Amygdala (tissue), 56 donors: Measurements from ENCODE around the gene LRRC8B.
"Not testable (repeated sequence)": the region's sequence is repeated elsewhere in the genome, so short reads cannot be mapped to it uniquely, and the experiment has no call there.

Experiments used
- DNase-seq, 56 donors: peaks; one replicate each; lab custom pipeline; 2025; lab: John Stamatoyannopoulos, UW

The LRRC8B gene

DNA sequence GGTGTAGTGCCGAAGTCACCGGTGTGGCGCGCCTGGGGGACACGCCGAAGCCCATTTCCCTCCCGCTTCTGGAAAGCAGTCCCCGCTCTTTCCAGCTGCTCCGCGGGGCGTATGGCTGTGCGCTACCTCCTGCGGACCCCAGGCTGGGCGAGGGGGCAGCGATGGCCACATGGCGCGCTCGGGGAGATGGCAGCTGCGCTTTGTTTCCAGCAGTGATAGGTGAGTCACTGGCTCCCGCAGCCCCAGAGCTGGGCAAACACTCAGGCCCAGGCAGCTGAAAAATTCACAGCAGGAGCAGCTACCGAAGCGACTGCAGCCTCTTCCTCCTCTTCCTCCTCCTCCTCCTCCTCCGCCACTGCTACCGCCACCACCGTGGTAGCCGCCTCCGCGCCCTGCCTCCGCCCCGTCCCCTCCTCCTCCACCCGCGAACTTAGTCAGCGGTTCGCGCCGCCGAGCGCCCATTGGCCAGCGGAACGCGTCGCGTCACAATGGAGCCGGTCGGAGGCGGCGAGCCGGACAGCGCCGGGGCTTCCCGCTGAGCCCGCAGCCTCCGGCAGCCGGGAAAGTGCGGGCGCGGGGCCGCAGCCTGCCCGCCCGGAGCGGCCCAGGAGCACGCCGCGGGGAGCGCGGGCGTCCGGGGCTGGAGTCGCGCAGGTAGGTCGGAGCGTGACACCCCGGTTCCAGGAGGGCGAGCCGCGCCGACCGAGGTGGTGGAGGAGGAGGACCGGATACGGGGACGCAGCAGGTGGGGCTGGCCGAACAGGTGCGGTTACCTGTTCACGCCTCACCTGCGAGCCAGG is at the start of gene LRRC8B:
Gene LRRC8B, plus strand, starts transcription at position 461 of the 800 bp plus-strand sequence. CDS start 57,822 bp downstream, outside the sequence.
- DNase-seq, result peak; percentile 24 to 94 (median 85)

DNA sequence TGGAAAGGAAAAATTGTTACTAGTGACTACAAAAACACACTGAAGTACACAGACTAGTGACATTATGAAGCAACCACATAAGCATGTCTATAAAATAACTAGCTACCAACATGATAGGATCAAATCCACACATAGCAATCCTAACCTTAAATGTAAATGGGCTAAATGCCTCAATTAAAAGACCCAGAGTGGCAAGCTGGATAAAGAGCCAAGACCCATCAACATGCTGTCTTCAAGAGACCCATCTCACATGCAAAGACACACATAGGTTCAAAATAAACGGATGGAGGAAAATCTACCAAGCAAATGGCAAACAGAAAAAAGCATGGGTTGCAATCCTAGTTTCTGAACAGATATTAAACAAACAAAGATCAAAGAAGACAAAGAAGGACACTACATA is 49.4 kb upstream of the LRRC8B start:
- DNase-seq, result no peak

DNA sequence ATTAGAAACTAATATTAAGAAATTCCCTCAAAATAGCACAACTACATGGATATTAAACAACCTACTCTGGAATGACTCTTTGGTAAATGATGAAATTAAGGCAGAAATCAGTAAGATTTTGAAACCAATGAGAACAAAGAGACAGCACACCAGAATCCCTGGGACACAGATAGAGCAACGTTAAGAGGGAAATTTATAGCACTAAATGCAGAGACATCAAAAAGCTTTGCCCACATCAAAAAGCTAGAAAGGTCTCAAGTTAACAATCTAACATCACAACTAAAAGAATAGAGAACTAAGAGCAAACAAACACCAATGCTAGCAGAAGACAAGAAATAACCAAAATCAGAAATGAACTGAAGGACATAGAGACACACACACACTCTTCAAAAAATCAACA is 48.6 kb upstream of the LRRC8B start:
- no peak for DNase-seq

DNA sequence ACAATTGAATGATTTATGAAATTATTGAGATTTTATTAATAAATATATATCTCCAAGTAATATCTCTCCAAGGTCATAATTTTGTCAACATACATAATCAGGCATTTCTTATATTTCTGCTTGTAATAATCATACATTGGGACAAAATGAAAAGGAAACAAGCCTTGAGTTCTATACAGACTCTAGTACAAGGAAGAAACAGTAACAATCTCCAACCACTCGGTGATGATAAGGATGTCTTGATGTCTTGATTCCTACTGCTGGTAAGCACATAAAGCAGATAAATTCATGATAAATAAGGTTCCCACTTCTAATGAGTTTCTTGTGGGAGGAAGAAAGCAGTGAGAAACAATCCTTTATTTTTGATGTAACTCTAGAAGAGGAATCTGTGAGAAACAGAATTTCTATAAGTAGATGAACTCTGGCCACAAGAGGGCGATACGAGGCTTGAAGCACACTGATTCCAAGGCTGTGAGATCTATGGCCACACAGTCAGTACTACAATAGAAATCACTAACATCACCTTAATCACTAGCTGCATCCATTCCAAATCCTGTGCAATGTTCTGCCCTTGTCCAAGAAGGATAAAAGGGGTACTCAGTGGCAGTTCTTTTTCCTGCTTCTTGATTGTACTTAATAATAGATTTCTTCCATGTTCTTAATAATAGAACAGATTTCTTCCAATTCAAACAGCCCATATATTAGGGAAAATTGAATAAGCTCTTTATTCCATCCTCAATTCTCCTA is 41.4 kb upstream of the LRRC8B start:
- DNase-seq, result peak in 49 of 56 donors; percentile 3 to 91 (median 49)

DNA sequence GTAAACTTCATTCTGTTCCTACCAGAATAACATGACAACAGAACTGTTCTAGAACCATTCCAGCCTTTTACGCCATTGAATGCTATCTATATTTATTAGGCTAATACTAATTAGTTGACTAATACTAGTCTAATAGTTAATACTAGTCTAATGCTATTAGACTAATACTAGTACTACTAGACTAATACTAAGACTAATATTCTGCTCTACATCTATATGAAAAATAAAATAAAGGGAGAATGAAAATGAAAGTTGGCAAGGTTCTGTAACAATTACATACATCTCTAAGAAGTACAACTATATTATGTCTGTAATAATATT is 40.9 kb upstream of the LRRC8B start:
- DNase-seq, result no peak

DNA sequence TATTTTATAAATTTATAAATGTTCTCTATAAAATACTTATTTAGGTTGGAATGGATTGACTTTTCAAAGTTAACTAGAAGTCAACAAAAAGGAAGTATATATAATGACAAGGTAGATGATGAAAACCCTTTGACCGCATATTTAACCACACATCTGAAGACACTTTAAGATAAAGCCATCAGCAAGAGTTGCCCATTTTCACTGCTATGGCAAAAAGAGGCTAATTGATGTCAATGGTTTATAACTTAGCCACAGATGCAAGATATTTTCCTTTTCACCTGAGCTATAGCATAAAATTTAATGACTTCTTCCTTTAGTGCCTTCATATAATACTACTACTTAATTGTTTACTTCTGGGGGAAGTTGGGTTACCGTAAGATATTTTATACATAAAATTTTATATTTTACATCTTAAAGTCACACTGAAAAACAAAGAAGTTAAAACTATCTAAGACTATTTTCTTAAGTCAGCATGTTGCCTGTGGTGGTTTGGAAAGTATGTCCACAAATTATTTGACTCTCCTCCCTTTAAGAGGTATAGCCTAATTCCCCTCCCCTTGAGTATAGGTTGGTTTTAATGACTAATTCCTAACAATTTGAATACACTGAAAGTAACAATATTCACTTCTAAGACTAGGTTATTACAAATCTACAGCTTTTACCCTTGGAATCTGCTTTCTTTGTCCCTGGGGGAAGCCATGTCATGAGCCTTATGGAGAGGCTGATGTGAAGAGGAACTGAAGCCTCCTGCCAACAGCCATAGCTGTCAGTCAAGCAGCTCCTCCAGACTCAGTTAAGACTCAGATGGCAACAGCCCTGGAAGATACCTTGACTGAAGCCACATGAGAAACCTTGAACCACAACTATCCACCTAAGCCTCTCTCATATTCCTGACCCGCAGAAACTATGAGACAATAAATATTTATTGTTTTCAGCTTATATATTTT is 40.3 kb upstream of the LRRC8B start:
- DNase-seq, result no peak

DNA sequence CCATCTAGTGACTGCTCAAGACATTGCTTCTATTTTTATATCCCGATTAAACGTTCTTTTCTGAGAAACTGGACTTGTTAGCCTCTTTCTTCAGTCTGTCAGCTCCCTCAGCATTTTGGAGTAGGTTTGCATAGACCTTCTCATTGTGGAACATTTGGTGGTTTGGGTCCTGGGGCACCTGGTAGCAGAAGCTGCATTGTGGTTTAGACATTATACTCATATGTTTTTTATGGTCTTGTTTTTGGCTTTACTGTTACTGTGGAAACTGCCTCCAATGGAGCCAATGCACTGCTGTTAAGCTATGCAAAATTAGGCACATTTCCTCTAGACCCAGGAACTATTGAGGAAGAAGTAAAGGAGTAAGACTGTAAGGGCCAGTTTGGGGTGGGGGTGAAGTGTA is 36.7 kb upstream of the LRRC8B start:
- DNase-seq, result no peak

DNA sequence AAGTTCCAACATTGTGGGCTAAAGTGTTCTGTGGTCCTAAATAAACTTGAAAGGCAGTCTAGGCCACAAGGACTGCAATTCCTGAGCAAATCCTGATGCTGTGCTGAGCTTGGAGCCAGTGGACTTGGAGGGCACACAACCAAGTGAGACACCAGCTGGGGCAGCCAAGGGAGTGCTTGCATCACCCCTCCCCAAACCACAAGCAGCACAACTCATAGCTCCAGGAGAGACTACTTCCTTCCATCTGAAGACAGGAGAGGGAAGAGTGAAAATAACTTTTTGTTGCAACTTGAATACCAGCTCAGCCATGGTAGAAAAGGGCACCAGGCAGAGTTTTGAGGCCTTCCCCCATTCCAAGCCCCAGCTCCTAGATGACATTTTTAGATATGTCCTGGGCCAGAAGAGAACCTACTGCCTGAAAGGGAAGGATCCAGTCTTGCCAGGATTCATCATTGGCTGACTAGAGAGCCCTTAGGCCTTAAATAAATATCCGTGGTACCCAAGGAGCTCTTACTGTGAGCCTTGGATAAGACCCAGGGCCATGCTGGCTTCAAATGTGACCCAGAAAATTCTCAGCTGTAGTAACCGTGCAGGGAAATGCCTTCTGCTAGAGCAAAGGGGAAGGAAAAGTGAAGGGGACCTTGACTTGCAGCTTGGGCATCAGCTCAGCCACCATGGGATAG is 35.4 kb upstream of the LRRC8B start:
- DNase-seq, result peak in 1 of 56 donors; percentile 1

DNA sequence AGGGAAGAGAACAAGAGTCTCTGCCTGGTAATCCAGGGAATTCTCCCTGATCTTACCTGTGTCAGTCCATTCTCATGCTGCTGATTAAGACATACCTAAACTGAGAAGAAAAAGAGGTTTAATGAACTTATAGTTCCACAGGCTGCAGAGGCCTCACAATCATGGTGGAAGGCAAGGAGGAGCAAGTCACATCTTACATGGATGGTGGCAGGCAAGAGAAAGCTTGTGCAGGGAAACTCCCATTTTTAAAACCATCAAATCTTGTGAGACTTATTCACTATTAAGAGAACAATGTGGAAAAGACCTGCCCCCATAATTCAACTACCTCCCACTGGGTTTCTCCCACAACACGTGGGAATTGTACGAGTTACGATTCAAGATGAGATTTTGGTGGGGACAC is 34.2 kb upstream of the LRRC8B start:
- DNase-seq, result no peak

DNA sequence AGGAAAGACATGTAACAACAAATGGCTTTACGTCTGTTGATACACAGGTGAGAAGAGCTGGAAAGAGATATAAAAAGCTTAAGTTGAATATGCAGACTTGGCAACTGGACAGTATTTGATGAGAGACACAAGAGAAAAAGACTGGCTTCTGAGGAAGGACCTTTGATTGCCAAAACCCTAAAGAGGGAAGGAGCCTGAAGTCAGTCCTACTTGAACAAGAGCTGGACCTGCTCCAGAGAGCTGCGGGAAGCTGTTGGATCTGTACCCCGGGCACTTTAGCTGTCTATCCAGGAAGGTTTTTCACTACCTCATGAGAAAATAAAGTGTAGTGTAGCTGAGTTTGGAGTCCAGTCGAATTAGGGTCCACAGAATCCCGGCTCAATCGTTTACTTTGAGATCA is 25.3 kb upstream of the LRRC8B start:
- DNase-seq, result peak in 1 of 56 donors; percentile 37

DNA sequence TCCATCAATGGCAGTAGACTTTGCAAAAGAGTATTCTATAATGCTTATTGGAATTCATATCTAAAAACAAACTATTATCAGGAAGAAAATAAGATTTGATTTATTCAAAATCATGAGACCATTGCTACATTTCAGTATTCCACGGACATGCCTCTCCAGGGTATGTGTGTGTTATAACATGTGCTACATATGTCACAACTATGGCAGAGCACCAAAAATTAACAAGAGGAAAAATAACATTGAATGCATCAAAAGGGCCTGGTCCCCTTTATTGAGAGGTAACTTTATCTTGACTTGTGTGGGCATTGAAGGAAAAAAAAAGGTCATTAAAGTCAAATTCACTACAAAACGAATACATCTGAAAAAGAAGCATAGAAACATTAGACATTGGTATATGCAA is 22.6 kb upstream of the LRRC8B start:
- DNase-seq, result no peak

DNA sequence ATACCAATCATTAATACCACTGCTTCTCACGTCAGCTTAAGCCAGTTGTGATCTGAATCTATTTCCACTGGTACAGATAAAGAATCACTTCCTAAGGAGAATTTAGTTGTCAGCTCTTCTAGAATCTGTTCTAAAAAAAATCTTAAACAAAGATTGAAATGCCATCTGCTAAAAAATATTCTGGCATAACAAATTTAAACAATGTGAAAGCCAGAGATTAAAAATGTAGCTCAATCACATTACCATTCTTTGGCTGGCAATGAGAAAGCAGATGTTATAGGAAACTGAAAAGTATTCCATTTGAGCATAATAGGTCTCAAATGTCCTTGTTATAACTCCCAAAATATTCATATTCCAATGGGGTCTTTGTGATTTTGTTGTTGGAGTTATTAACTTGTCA is 21.7 kb upstream of the LRRC8B start:
- no peak for DNase-seq

DNA sequence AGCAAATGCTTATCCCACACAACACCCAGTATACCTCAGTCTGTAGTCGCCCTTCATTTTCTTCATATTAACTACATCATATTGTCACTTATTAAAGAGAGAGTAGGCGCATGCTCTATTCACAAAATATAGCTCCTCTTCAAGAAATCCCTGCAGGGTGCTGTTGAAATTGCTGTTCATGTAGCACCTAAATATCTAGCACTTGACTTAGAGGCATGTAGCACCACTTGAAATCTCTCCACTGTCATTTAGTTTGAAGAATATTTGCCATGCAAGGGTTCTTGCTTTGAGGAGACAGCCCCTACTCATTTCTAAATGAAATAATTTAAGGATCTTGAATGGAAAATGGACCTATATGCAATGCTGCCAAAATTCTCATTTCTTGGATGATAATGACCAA is 20.9 kb upstream of the LRRC8B start:
- DNase-seq, result no peak

DNA sequence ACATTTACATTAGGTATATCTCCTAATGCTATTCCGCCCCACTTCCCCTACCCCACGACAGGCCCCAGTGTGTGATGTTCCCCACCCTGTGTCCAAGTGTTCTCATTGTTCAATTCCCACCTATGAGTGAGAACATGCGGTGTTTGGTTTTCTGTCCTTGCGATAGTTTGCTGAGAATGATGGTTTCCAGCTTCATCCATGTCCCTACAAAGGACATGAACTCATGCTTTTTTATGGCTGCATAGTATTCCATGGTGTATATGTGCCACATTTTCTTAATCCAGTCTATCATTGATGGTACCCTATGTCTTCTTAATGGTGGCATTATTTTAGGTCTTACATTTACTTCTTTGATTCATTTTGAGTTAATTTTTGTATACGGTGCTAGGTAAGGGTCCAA is 14.6 kb upstream of the LRRC8B start:
- not testable (repeated sequence) for DNase-seq

DNA sequence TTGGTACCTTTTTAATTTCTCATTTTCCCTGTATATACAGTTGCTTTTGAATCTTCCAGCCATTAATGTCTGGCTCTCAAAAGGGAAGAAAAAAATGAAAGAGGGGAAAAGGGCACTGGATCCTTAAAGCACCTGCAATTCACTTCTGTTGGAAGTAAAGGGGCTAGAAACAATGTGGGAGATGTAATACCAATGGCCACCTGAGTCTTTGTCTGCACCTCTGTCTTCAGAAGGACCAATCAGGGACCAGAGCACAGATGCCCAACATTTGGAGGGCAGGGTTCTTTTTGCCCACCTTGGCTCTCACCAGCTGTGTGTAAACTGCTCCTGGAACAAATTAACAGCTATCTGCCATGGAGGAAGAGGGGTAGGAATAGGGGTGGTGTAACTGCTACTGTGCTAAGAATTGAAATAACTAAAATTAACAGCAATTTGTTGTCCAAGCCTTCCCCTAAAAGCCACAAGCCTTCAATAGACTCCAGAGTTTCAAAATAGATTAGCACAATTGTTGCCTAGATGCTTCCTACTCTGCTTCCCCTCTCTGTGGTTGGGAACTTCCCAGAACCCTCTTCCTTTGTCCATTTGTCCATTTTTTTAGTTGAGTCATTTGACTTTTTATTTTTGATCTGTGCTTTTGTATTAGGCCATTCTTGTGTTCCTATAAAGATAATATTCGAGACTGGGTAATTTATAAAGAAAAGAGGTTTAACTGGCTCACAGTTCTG is 11.5 kb upstream of the LRRC8B start:
- DNase-seq, result no peak

DNA sequence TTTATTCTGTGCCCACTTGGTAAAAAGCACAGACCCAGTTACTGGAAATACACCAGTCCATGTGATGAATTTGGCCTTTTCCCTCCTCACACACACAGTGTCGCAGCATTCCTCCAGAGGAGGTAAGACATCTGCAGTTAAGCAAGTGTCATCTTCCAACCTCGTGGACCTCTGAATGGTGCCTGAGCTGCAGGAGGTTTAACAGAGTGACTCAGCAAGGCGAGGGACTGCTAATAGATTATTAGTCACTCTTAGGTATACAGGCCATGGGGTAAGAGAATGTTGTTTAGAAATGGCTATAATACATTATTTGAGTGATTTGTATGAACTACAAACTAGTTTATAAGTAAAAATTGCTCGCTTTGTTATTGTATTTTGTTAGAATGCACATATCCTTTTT is 8.6 kb upstream of the LRRC8B start:
- DNase-seq, result no peak

DNA sequence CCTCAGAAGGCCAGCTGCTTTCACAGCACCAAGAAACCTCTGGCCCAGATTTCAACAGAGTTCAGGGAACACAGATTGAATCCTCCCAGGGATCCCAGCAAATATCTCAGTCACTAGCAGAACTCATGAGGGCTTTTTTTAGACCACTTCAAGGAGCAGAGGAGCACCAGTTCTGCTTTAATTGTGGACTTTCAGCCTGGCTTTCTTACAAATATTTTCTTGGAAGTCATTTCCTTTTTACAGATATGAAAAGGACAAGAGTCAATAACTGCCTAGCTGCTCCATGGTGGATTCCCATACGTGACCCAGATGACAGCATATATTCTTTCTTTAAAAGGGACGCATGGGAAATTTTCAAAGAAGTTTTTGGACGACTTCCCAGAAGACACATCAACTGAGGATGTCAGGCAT is 6.4 kb upstream of the LRRC8B start:
- no peak for DNase-seq

DNA sequence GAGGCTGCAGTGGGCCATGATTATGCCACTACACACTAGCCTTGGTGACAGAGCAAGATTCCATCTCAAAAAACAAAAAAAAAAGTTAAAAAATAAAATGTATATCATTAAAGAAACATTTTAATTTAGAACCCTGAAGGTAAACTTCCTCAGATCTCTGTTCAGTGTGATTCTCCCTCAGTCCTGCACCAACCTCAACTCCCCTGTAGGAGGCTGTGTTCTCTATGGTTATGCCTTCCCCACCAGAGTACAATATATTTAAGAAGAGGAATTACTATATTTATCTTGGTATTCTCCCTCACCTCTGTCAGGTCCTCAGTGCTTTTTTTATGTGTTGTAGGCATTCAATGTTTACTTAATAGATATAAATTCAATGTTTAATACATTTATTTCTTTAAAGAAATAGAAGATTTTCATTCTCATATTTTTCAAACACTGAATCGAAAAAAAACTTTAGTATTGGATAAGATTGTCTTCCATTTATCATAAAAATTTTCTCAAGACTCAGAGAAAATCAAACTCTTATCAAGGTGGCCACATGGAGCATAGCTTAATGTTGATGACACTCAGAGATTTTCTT is 4.8 kb upstream of the LRRC8B start:
- no peak for DNase-seq

DNA sequence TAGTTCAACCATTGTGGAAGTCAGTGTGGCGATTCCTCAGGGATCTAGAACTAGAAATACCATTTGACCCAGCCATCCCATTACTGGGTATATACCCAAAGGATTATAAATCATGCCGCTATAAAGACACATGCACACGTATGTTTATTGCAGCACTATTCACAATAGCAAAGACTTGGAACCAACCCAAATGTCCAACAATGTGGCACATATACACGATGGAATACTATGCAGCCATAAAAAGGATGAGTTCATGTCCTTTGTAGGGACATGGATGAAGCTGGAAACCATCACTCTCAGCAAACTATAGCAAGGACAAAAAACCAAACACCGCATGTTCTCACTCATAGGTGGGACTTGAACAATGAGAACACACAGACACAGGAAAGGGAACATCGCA is 2.7 kb upstream of the LRRC8B start:
- DNase-seq, result not testable (repeated sequence)
